Ovary (tissue), 1 donor: ENCODE data around the gene SLC22A23.

ENCODE experiments used
- EP300 ChIP-seq: sonication (generic); formaldehyde crosslinking; IDR thresholded peaks from one replicate; pipeline ENCODE4 v1.6.1; 2017; ENCODE audit warnings: antibody characterized with exemption
- POLR2A ChIP-seq: fragments of 450-650 bp; IDR thresholded peaks from one replicate; pipeline ENCODE4 v1.6.1; 2017; ENCODE audit warnings: antibody characterized with exemption, mild to moderate bottlenecking, moderate library complexity

DNA sequence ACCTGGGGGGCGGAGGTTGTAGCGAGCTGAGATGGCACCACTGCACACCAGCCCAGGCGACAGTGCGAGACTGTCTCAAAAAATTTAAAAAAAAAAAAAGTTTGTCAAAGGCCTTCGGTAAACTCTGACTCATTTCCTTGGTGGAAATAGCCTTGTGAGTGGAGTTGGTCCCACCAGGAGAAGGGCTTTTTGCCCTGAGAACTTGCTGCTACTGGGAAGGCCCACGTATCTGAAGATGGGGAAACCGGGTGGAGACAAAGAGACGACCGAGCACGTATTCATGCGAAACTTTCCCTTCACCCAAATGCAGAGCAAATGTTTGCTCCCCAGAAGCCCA, 51.7 kb downstream of the SLC22A23 start:
- no peak for TF ChIP-seq POLR2A
- no peak for TF ChIP-seq EP300
